B cell (primary cell): ENCODE data around the gene NAV2. TPM values are rescaled to one million over a fixed set of nuclear protein-coding genes. Genes with fewer than 3 reads are reported as not detected.

Experiments
- ATAC-seq: fragments of 200-7000 bp; cut with Tn5 transposase; one replicate; pipeline ENCODE4 v1.10.0; 2021; ENCODE audit warnings: low read depth, mild to moderate bottlenecking, moderate number of reproducible peaks, moderate library complexity
- CTCF ChIA-PET: fragments of 350-600 bp; sonication (Branson Sonifier 250); formaldehyde crosslinking; loops from one replicate; lab custom pipeline; 2021; ENCODE audit warnings: antibody characterized with exemption, inconsistent platforms; lab: Charles Lee
- POLR2A ChIA-PET: fragments of 350-600 bp; sonication (Branson Sonifier 250); formaldehyde crosslinking; loops from one replicate; lab custom pipeline; 2021; ENCODE audit warnings: antibody characterized with exemption; lab: Charles Lee
- DNase-seq: peaks from one replicate; pipeline ENCODE4 v3.0.0; 2013
- H2AFZ ChIP-seq: 2 replicates; pipeline ENCODE4 v1.6.1; 2012; ENCODE audit warnings: mild to moderate bottlenecking, low read depth, low read length; ENCODE audit not compliant: insufficient read depth, poor library complexity, severe bottlenecking
- H3K27ac ChIP-seq, 2 donors: 1 replicate in 1 of 2; 2 replicates in 1 of 2; pipeline ENCODE4 v1.5.1; 2012 to 2013; ENCODE audit warnings: low read length in 2 of 2, mild to moderate bottlenecking in 2 of 2, moderate library complexity in 1 of 2
- H3K27me3 ChIP-seq, 4 experiments: fragments of 200-600 bp in 1 of 4; sonication (generic) in 1 of 4; replicated peaks in 1 of 4; 1 replicate in 2 of 4; 2 replicates in 2 of 4; pipeline versions ENCODE4 v1.6.1 to v1.7.0; 2013 to 2016; ENCODE audit warnings: low read length in 3 of 4, mild to moderate bottlenecking in 2 of 4, mixed read lengths in 1 of 4, moderate library complexity in 1 of 4; ENCODE audit not compliant: insufficient read depth in 4 of 4, control insufficient read depth in 3 of 4; ENCODE audit errors: control extremely low read depth in 1 of 4
- H3K36me3 ChIP-seq, 2 experiments: replicated peaks in 1 of 2; 1 replicate in 1 of 2; 2 replicates in 1 of 2; pipeline versions ENCODE4 v1.6.1 to v1.7.1; 2013; ENCODE audit warnings: low read length in 1 of 2; ENCODE audit not compliant: insufficient read depth in 2 of 2, control insufficient read depth in 1 of 2; ENCODE audit errors: control extremely low read depth in 1 of 2, extremely low read depth in 1 of 2
- H3K4me1 ChIP-seq, 2 donors: fragments of 200-600 bp in 1 of 2; sonication (generic) in 1 of 2; 1 replicate in 1 of 2; 2 replicates in 1 of 2; pipeline versions ENCODE4 v1.5.1 to v1.6.1; 2013 to 2017; ENCODE audit warnings: low read length in 2 of 2; ENCODE audit not compliant: control insufficient read depth in 2 of 2, insufficient read depth in 2 of 2
- H3K4me2 ChIP-seq: replicated peaks from 2 replicates; pipeline ENCODE3; 2012; ENCODE audit warnings: mild to moderate bottlenecking, low read depth, low read length; ENCODE audit not compliant: poor library complexity, severe bottlenecking
- H3K4me3 ChIP-seq, 5 experiments: fragments of 200-600 bp in 1 of 5; sonication (generic) in 1 of 5; 1 replicate in 3 of 5; 2 replicates in 2 of 5; pipeline versions ENCODE4 v1.5.1 to v1.7.0; 2011 to 2016; ENCODE audit warnings: low read length in 4 of 5, mild to moderate bottlenecking in 4 of 5, low read depth in 2 of 5, control low read depth in 1 of 5, moderate library complexity in 1 of 5; ENCODE audit not compliant: insufficient read depth in 1 of 5; ENCODE audit errors: control extremely low read depth in 1 of 5, extremely low read depth in 1 of 5
- H3K79me2 ChIP-seq: fragments of 200-600 bp; sonication (generic); one replicate; pipeline ENCODE4 v1.6.0; 2016; ENCODE audit warnings: low read length; ENCODE audit not compliant: control insufficient read depth, insufficient read depth
- H3K9ac ChIP-seq: fragments of 200-600 bp; sonication (generic); 2 replicates; pipeline ENCODE4 v1.6.1; 2017; ENCODE audit warnings: mild to moderate bottlenecking, low read length, moderate library complexity
- H3K9me3 ChIP-seq, 3 donors: one replicate each; pipeline versions ENCODE4 v1.6.1 to v1.7.1; 2013; ENCODE audit warnings: low read length in 2 of 3; ENCODE audit not compliant: control insufficient read depth in 2 of 3, insufficient read depth in 1 of 3; ENCODE audit errors: control extremely low read depth in 1 of 3
- H4K20me1 ChIP-seq: 2 replicates; pipeline ENCODE4 v1.6.0; 2012; ENCODE audit warnings: mild to moderate bottlenecking, low read length; ENCODE audit not compliant: insufficient read depth, control insufficient read depth, poor library complexity, severe bottlenecking
- H3K27ac Mint-ChIP-seq: one replicate; pipeline ENCODE4 v1.8.0; 2021; ENCODE audit warnings: mixed read lengths
- H3K27me3 Mint-ChIP-seq: one replicate; pipeline ENCODE4 v1.8.0; 2021; ENCODE audit warnings: mixed read lengths
- H3K4me1 Mint-ChIP-seq: one replicate; pipeline ENCODE4 v1.8.0; 2021; ENCODE audit warnings: mixed read lengths
- H3K4me3 Mint-ChIP-seq: one replicate; pipeline ENCODE4 v1.8.0; 2021; ENCODE audit warnings: mixed read lengths
- H3K9me3 Mint-ChIP-seq: one replicate; pipeline ENCODE4 v1.8.0; 2022; ENCODE audit warnings: mixed read lengths; ENCODE audit not compliant: insufficient read depth
- CTCF ChIP-seq: fragments of 200-600 bp; IDR thresholded peaks from one replicate; pipeline ENCODE4 v1.8.0; 2022; ENCODE audit warnings: antibody characterized with exemption, mild to moderate bottlenecking
- EZH2 ChIP-seq: IDR thresholded peaks from 2 replicates; pipeline ENCODE4 v1.6.1; 2012; ENCODE audit warnings: borderline replicate concordance, low read depth, mild to moderate bottlenecking, moderate library complexity, low read length; ENCODE audit not compliant: insufficient read depth, poor library complexity, severe bottlenecking
- WGBS: methylation state at CpG from one replicate; pipeline ENCODE4 v1.1.5; 2013; ENCODE audit warnings: missing lambda C conversion rate; ENCODE audit not compliant: insufficient coverage; 5-methylcytosine and 5-hydroxymethylcytosine counted together
- intact Hi-C: fragments of 100-400 bp; cut with micrococcal nuclease; formaldehyde crosslinking; loops from one replicate; pipeline ENCODE4 v1.10.0; 2022
- polyA plus RNA-seq: library from polyadenylated mRNA; depleted of rRNA; stranded (reverse); fragments of >200 nt; gene quantifications from 2 replicates; pipeline ENCODE4 v1.2.3, GENCODE V29; 2012
- total RNA-seq, 2 donors: library from RNA; stranded (reverse); fragments of 120-200 nt in 1 of 2; gene quantifications; 1 replicate in 1 of 2; 2 replicates in 1 of 2; pipeline versions ENCODE4 v1.2.3 to v1.2.4, GENCODE V29; 2013 to 2022

Gene NAV2
- total and polyA plus RNA-seq, 2 donors (not counting 1 experiment from before 2014, with no cell fraction given) = 0.82 to 22.2 TPM

GRCh38 chr11:19848219-19848618 lies 135.6 kb downstream of the NAV2 start:
- Mint-ChIP-seq H3K27ac (no peak overlapping the region), H3K4me1 (no peaks in the 10 kb centered on the region), H3K4me3 (no peak overlapping the region), H3K9me3 (peaks cover 2% of the 10 kb centered on the region), H3K27me3 (peaks cover 8% of the 10 kb centered on the region)
- Histone ChIP-seq H3K36me3 (no peaks in the 10 kb centered on the region), H3K9me3 (no peaks in the 10 kb centered on the region), H3K79me2 (no peaks in the 10 kb centered on the region), H4K20me1 (no peaks in the 10 kb centered on the region), H3K27ac (no peak overlapping the region), H3K4me1 (no peaks in the 10 kb centered on the region), H3K4me2 (no peak overlapping the region), H3K27me3 (peaks cover 0 to 4% (median 0%) of the 10 kb centered on the region in 4 experiments), H3K4me3 (no peak overlapping the region), H3K9ac (no peak overlapping the region), H2AFZ (no peak overlapping the region)
- WGBS = 76% methylated on average over 2 of the region's 2 CpGs
- intact Hi-C loops = no loop called here
- ATAC-seq = no peak
- DNase-seq = no peak
- ChIA-PET POLR2A (no interaction called here), CTCF (no interaction called here)
- TF ChIP-seq EZH2 (no peak), CTCF (no peak)

GRCh38 chr11:19849107-19849789 lies 136.6 kb downstream of the NAV2 start:
- Histone ChIP-seq H3K9ac (no peak overlapping the region), H3K4me1 (no peaks in the 10 kb centered on the region), H3K4me3 (no peak overlapping the region), H3K4me2 (no peak overlapping the region), H2AFZ (no peak overlapping the region), H3K79me2 (no peaks in the 10 kb centered on the region), H3K27me3 (peaks cover 0 to 4% (median 0%) of the 10 kb centered on the region in 4 experiments), H3K9me3 (no peaks in the 10 kb centered on the region), H3K27ac (no peak overlapping the region), H4K20me1 (no peaks in the 10 kb centered on the region), H3K36me3 (no peaks in the 10 kb centered on the region)
- POLR2A ChIA-PET = no interaction called here
- H3K4me3 Mint-ChIP-seq = no peak overlapping the region
- H3K27ac Mint-ChIP-seq = no peak overlapping the region
- CTCF ChIA-PET = no interaction called here
- H3K27me3 Mint-ChIP-seq = peaks cover 8% of the 10 kb centered on the region
- no peak for ATAC-seq
- TF ChIP-seq CTCF = no peak
- no peak for TF ChIP-seq EZH2
- H3K9me3 Mint-ChIP-seq = peaks cover 2% of the 10 kb centered on the region
- no peaks in the 10 kb centered on the region for H3K4me1 Mint-ChIP-seq
- WGBS = 95% methylated on average over 3 of the region's 6 CpGs
- intact Hi-C loops = no loop called here
- DNase-seq = no peak
